Measurements from ENCODE around the gene ZFYVE1.

GRCh38 chr14:72952171-72952570 lies 74.7 kb downstream of the ZFYVE1 start:
- TF ChIP-seq, protein P1, sequence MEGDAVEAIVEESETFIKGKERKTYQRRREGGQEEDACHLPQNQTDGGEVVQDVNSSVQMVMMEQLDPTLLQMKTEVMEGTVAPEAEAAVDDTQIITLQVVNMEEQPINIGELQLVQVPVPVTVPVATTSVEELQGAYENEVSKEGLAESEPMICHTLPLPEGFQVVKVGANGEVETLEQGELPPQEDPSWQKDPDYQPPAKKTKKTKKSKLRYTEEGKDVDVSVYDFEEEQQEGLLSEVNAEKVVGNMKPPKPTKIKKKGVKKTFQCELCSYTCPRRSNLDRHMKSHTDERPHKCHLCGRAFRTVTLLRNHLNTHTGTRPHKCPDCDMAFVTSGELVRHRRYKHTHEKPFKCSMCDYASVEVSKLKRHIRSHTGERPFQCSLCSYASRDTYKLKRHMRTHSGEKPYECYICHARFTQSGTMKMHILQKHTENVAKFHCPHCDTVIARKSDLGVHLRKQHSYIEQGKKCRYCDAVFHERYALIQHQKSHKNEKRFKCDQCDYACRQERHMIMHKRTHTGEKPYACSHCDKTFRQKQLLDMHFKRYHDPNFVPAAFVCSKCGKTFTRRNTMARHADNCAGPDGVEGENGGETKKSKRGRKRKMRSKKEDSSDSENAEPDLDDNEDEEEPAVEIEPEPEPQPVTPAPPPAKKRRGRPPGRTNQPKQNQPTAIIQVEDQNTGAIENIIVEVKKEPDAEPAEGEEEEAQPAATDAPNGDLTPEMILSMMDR (IDR thresholded peaks at IDR 0.05), result no peak
- no peak for TF ChIP-seq EZH2 (IDR thresholded peaks at IDR 0.05)
- no peak for TF ChIP-seq EZH2phosphoT487 (IDR thresholded peaks at IDR 0.05)
